Ascending aorta (tissue), 2 donors: ENCODE results near the gene CREG1. TPM values are rescaled to one million over a fixed set of nuclear protein-coding genes. Genes with fewer than 3 reads are reported as not detected.

ENCODE experiments used
- DNase-seq, 2 donors: peaks; one replicate each; pipeline ENCODE4 v3.0.0-alpha.2; 2019; ENCODE audit warnings: low spot score in 2 of 2
- H3K27ac ChIP-seq, 2 donors: fragments of 200-600 bp; sonication (generic); one replicate each; pipeline ENCODE4 v1.5.1; 2016 to 2017; ENCODE audit warnings: mild to moderate bottlenecking in 1 of 2
- H3K27me3 ChIP-seq: fragments of 200-600 bp; sonication (generic); one replicate; pipeline ENCODE4 v1.5.1; 2017
- H3K36me3 ChIP-seq, 2 donors: fragments of 200-600 bp; sonication (generic); one replicate each; pipeline ENCODE4 v1.5.1; 2016
- H3K4me1 ChIP-seq, 2 donors: fragments of 200-600 bp; sonication (generic); one replicate each; pipeline ENCODE4 v1.5.1; 2016 to 2017; ENCODE audit warnings: mild to moderate bottlenecking in 1 of 2
- H3K4me3 ChIP-seq, 2 donors: fragments of 200-600 bp; sonication (generic); one replicate each; pipeline ENCODE4 v1.5.1; 2016 to 2017; ENCODE audit warnings: mild to moderate bottlenecking in 1 of 2
- H3K9me3 ChIP-seq, 2 donors: fragments of 200-600 bp; sonication (generic); one replicate each; pipeline ENCODE4 v1.5.1; 2016
- CTCF ChIP-seq, 3 experiments: fragments of 200-600 bp in 2 of 3; fragments of 450-650 bp in 1 of 3; sonication (generic) in 2 of 3; IDR thresholded peaks; one replicate each; pipeline ENCODE4 v1.5.1; 2016 to 2019; ENCODE audit warnings: antibody characterized with exemption in 3 of 3, mild to moderate bottlenecking in 1 of 3, moderate library complexity in 1 of 3
- intact Hi-C: fragments of 100-400 bp; cut with DNase I; formaldehyde crosslinking; loops from one replicate; pipeline ENCODE4 v1.15.1; 2023
- total RNA-seq: library from RNA; depleted of rRNA; stranded (reverse); fragments of >200 nt; gene quantifications from one replicate; pipeline ENCODE4 v1.1.0, GENCODE V29; 2016

Gene CREG1
- total RNA-seq, 1 donor from 2014 or later, result 170 TPM

GRCh38 chr1:167532964-167533824 is 20.4 kb downstream of the CREG1 start:
- intact Hi-C loops, result loop anchor here (2.0 to 10.0 kb wide), 4 partner anchors 76 to 466 kb away; no protein-coding TSS in a partner anchor
- Histone ChIP-seq H3K36me3 (no peaks in the 10 kb centered on the region), H3K27ac (no peak overlapping the region), H3K4me1 (no peaks in the 10 kb centered on the region), H3K9me3 (no peaks in the 10 kb centered on the region), H3K4me3 (no peak overlapping the region), H3K27me3 (no peaks in the 10 kb centered on the region)
- no peak for TF ChIP-seq CTCF (IDR thresholded peaks at IDR 0.05)
- no peak for DNase-seq

GRCh38 chr1:167532375-167532774 is 21.2 kb downstream of the CREG1 start:
- Histone ChIP-seq H3K4me1 (no peaks in the 10 kb centered on the region), H3K9me3 (no peaks in the 10 kb centered on the region), H3K27ac (no peak overlapping the region), H3K4me3 (no peak overlapping the region), H3K27me3 (no peaks in the 10 kb centered on the region), H3K36me3 (no peaks in the 10 kb centered on the region)
- DNase-seq, result no peak
- intact Hi-C loops, result loop anchor here (2.0 to 10.0 kb wide), 4 partner anchors 75 to 466 kb away; no protein-coding TSS in a partner anchor
- no peak for TF ChIP-seq CTCF (IDR thresholded peaks at IDR 0.05)

- TF ChIP-seq CTCF (IDR thresholded peaks at IDR 0.05), result no peak
- H3K4me3 ChIP-seq, result no peak overlapping the region
- no peak for DNase-seq
- H3K9me3 ChIP-seq, result no peaks in the 10 kb centered on the region
- H3K36me3 ChIP-seq, result no peaks in the 10 kb centered on the region
- no peaks in the 10 kb centered on the region for H3K4me1 ChIP-seq
- H3K27ac ChIP-seq, result no peak overlapping the region
- intact Hi-C loops, result loop anchor here (5.0 to 10.0 kb wide), 3 partner anchors 73 to 263 kb away; no protein-coding TSS in a partner anchor
- H3K27me3 ChIP-seq, result no peaks in the 10 kb centered on the region
Measured at GRCh38 chr1:167529829-167530474, 23.6 kb downstream of the CREG1 start.

GRCh38 chr1:167528057-167528728 is 25.4 kb downstream of the CREG1 start:
- Histone ChIP-seq H3K27ac (no peak overlapping the region), H3K27me3 (no peaks in the 10 kb centered on the region), H3K9me3 (peaks cover 0 to 7% of the 10 kb centered on the region in 2 donors), H3K4me1 (no peaks in the 10 kb centered on the region), H3K36me3 (no peaks in the 10 kb centered on the region), H3K4me3 (no peak overlapping the region)
- no peak for DNase-seq
- intact Hi-C loops, result no loop called here
- no peak for TF ChIP-seq CTCF (IDR thresholded peaks at IDR 0.05)

- no peak for DNase-seq
- H3K36me3 ChIP-seq, result no peaks in the 10 kb centered on the region
- no peak for TF ChIP-seq CTCF (IDR thresholded peaks at IDR 0.05)
- no peak overlapping the region for H3K27ac ChIP-seq
- H3K9me3 ChIP-seq, result peaks cover 0 to 7% of the 10 kb centered on the region in 2 donors
- no peaks in the 10 kb centered on the region for H3K27me3 ChIP-seq
- H3K4me3 ChIP-seq, result no peak overlapping the region
- intact Hi-C loops, result no loop called here
- H3K4me1 ChIP-seq, result no peaks in the 10 kb centered on the region
Measured at GRCh38 chr1:167526667-167527383, 26.7 kb downstream of the CREG1 start.
